Measurements from ENCODE around the gene TBC1D5. TPM values are rescaled to one million over a fixed set of nuclear protein-coding genes. Genes with fewer than 3 reads are reported as not detected.
A peak's percentile ranks its signal among the peaks of the same experiment; 100 is the strongest.

Gene TBC1D5
- total and polyA plus RNA-seq, 5 donors from 2014 or later = 27.6 to 61.6 (median 36.4) TPM

DNA sequence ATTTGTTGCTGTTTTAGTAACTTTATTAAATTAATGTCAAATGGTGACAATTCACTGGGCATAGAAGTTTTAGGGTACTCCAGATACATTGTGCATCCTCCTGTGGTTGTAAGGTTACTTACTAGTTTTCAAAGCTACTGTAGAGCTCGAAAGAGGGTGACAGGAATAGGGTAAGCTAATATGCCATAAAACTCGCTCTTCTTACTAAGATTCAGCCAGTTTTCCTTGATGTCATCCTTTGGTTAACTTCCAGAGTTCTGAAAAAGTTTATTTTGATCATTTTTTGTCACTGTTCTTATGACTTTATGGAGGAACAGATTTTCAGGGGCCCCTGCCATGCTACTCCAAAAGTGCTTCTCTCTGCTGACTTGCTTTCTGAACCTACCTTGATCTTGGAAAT, 522.8 kb downstream of the TBC1D5 start:
- H3K4me1 ChIP-seq (ENCODE audit: control insufficient read depth, insufficient read depth, low read length, poor library complexity, severe bottlenecking) = no peaks in the 10 kb centered on the region
- H3K27ac ChIP-seq (ENCODE audit: insufficient read depth, low read length, poor library complexity, severe bottlenecking) = no peak overlapping the region
- H3K4me3 ChIP-seq (ENCODE audit: low read depth, low read length) = no peak overlapping the region
- Mint-ChIP-seq H3K36me3 (peaks cover 16% of the 10 kb centered on the region), H3K27ac (no peak overlapping the region), H3K4me1 (peaks cover 0 to 5% (median 0%) of the 10 kb centered on the region in 4 donors), H3K4me3 (no peak overlapping the region), H3K9me3 (peaks cover 0 to 7% (median 0%) of the 10 kb centered on the region in 7 donors), H3K27me3 (no peaks in the 10 kb centered on the region)
- no peaks in the 10 kb centered on the region for H3K27me3 ChIP-seq (ENCODE audit: control insufficient read depth, insufficient read depth, low read length)
- H3K9me3 ChIP-seq (ENCODE audit: control insufficient read depth in 2 of 2, low read length in 2 of 2) = no peaks in the 10 kb centered on the region
- H3K36me3 ChIP-seq (ENCODE audit: control insufficient read depth, insufficient read depth, low read length) = no peaks in the 10 kb centered on the region
- DNase-seq = no peak
- no peak for ATAC-seq (ENCODE audit: low read depth in 2 of 2)

DNA sequence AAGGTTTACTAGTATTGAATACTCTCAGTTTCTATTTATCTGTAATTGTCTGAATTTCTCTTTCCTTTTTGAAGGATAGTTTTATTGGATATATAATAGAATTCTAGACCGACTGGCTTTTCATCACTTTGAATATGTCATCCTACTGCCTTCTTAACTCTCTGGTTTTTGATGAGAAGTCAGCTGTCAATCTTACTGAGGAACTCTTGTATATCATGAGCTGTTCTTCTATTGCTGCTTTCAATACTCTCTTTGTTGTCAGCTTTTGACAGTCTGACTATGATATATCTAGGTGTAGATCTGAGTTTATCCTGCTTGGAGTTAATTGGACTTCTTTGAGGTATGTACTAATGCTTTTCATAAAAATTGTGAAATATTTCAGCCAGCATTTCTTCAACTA, 523.8 kb downstream of the TBC1D5 start:
- H3K36me3 ChIP-seq (ENCODE audit: control insufficient read depth, insufficient read depth, low read length) = no peaks in the 10 kb centered on the region
- ATAC-seq (ENCODE audit: low read depth in 2 of 2) (no peak), DNase-seq (no peak)
- H3K27me3 ChIP-seq (ENCODE audit: control insufficient read depth, insufficient read depth, low read length) = no peaks in the 10 kb centered on the region
- no peak overlapping the region for H3K27ac ChIP-seq (ENCODE audit: insufficient read depth, low read length, poor library complexity, severe bottlenecking)
- H3K4me3 Mint-ChIP-seq = no peak overlapping the region
- peaks cover 0 to 5% (median 0%) of the 10 kb centered on the region in 4 donors for H3K4me1 Mint-ChIP-seq
- H3K27ac Mint-ChIP-seq = no peak overlapping the region
- no peaks in the 10 kb centered on the region for H3K9me3 ChIP-seq (ENCODE audit: control insufficient read depth in 2 of 2, low read length in 2 of 2)
- peaks cover 21% of the 10 kb centered on the region for H3K36me3 Mint-ChIP-seq
- H3K4me3 ChIP-seq (ENCODE audit: low read depth, low read length) = no peak overlapping the region
- H3K4me1 ChIP-seq (ENCODE audit: control insufficient read depth, insufficient read depth, low read length, poor library complexity, severe bottlenecking) = no peaks in the 10 kb centered on the region
- peaks cover 0 to 7% (median 0%) of the 10 kb centered on the region in 7 donors for H3K9me3 Mint-ChIP-seq
- H3K27me3 Mint-ChIP-seq = no peaks in the 10 kb centered on the region

DNA sequence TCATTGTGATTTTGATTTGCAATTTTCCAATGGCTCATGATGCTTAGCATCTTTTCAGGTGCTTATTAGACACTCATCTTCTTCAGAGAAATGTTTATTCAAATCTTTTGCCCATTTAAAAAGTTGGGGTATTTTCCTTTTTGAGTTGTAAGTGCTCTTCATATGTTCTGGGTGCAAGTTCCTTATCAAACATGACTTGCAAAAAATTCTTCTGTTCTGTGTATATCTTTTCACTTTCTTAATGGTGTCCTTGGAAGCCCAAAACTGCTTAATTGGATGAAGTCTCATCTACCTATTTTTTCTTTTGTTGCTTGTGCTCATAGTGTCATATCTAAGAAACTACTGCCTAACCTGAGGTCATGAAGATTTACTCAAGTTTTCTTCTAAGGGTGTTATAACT, 524.8 kb downstream of the TBC1D5 start:
- H3K36me3 Mint-ChIP-seq = peaks cover 19% of the 10 kb centered on the region
- Histone ChIP-seq H3K4me3 (ENCODE audit: low read depth, low read length) (no peak overlapping the region), H3K9me3 (ENCODE audit: control insufficient read depth in 2 of 2, low read length in 2 of 2) (no peaks in the 10 kb centered on the region), H3K27ac (ENCODE audit: insufficient read depth, low read length, poor library complexity, severe bottlenecking) (no peak overlapping the region), H3K4me1 (ENCODE audit: control insufficient read depth, insufficient read depth, low read length, poor library complexity, severe bottlenecking) (no peaks in the 10 kb centered on the region), H3K36me3 (ENCODE audit: control insufficient read depth, insufficient read depth, low read length) (peaks cover 6% of the 10 kb centered on the region), H3K27me3 (ENCODE audit: control insufficient read depth, insufficient read depth, low read length) (no peaks in the 10 kb centered on the region)
- ATAC-seq (ENCODE audit: low read depth in 2 of 2) (no peak), DNase-seq (no peak)
- H3K9me3 Mint-ChIP-seq = peaks cover 0 to 7% (median 0%) of the 10 kb centered on the region in 7 donors
- no peak overlapping the region for H3K4me3 Mint-ChIP-seq
- peak overlapping the region in 1 of 3 donors; percentile 7 for H3K27ac Mint-ChIP-seq
- peaks cover 0 to 5% (median 0%) of the 10 kb centered on the region in 4 donors for H3K4me1 Mint-ChIP-seq
- H3K27me3 Mint-ChIP-seq = no peaks in the 10 kb centered on the region

DNA sequence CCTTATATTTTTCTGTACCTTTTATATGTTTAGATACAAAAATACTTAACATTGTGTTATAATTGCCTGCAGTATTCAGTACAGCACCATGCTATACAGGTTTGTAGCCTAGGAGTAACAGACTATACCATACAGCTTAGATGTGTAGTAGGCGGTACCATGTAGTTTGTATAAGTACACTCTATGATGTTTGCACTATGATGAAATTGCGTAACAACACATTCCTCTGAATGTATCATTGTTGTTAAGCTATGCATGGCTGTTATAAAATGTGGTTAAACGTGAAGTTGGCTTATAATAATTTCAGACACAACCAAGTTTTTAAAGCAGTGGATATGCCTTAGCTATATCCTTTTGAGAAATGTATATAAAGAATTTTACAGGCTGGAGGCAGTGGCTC, 529.3 kb downstream of the TBC1D5 start:
- no peak overlapping the region for H3K4me3 Mint-ChIP-seq
- no peaks in the 10 kb centered on the region for H3K4me1 Mint-ChIP-seq
- Histone ChIP-seq H3K9me3 (ENCODE audit: control insufficient read depth in 2 of 2, low read length in 2 of 2) (no peaks in the 10 kb centered on the region), H3K4me1 (ENCODE audit: control insufficient read depth, insufficient read depth, low read length, poor library complexity, severe bottlenecking) (no peaks in the 10 kb centered on the region), H3K27ac (ENCODE audit: insufficient read depth, low read length, poor library complexity, severe bottlenecking) (no peak overlapping the region), H3K27me3 (ENCODE audit: control insufficient read depth, insufficient read depth, low read length) (no peaks in the 10 kb centered on the region), H3K36me3 (ENCODE audit: control insufficient read depth, insufficient read depth, low read length) (peaks cover 6% of the 10 kb centered on the region), H3K4me3 (ENCODE audit: low read depth, low read length) (no peak overlapping the region)
- H3K27ac Mint-ChIP-seq = peak overlapping the region in 1 of 3 donors; percentile 6
- DNase-seq (no peak), ATAC-seq (ENCODE audit: low read depth in 2 of 2) (no peak)
- H3K9me3 Mint-ChIP-seq = peaks cover 0 to 4% (median 0%) of the 10 kb centered on the region in 7 donors
- H3K27me3 Mint-ChIP-seq = no peaks in the 10 kb centered on the region
- peaks cover 19% of the 10 kb centered on the region for H3K36me3 Mint-ChIP-seq

DNA sequence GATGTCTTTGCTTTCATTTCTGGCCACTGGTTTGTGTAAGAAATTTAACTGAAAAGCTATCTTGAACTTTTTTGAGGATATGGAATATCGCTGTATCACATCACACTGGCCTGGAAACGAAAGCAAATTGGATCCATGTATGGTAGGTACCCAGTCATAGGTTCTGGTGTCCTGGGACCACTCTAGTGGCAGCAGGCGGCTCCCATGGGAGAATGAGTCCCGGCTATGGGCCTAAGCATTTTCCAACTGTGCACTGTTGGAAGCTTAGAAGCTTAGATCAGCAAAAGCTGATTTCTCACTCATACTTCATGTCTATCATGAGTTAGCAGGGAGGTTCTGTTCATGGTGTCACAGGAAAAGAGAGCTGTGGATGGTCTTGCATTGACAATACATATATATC, 534.5 kb downstream of the TBC1D5 start:
- Mint-ChIP-seq H3K27ac (no peak overlapping the region), H3K9me3 (peaks cover 0 to 14% (median 3%) of the 10 kb centered on the region in 7 donors), H3K4me1 (peaks cover 0 to 4% (median under 1%) of the 10 kb centered on the region in 4 donors), H3K4me3 (no peak overlapping the region), H3K27me3 (no peaks in the 10 kb centered on the region), H3K36me3 (peaks cover 37% of the 10 kb centered on the region)
- Histone ChIP-seq H3K4me1 (ENCODE audit: control insufficient read depth, insufficient read depth, low read length, poor library complexity, severe bottlenecking) (no peaks in the 10 kb centered on the region), H3K27me3 (ENCODE audit: control insufficient read depth, insufficient read depth, low read length) (no peaks in the 10 kb centered on the region), H3K9me3 (ENCODE audit: control insufficient read depth in 2 of 2, low read length in 2 of 2) (peaks cover 0 to 3% of the 10 kb centered on the region in 2 experiments), H3K27ac (ENCODE audit: insufficient read depth, low read length, poor library complexity, severe bottlenecking) (no peak overlapping the region), H3K4me3 (ENCODE audit: low read depth, low read length) (no peak overlapping the region), H3K36me3 (ENCODE audit: control insufficient read depth, insufficient read depth, low read length) (peaks cover 10% of the 10 kb centered on the region)
- ATAC-seq (ENCODE audit: low read depth in 2 of 2) (no peak), DNase-seq (no peak)

DNA sequence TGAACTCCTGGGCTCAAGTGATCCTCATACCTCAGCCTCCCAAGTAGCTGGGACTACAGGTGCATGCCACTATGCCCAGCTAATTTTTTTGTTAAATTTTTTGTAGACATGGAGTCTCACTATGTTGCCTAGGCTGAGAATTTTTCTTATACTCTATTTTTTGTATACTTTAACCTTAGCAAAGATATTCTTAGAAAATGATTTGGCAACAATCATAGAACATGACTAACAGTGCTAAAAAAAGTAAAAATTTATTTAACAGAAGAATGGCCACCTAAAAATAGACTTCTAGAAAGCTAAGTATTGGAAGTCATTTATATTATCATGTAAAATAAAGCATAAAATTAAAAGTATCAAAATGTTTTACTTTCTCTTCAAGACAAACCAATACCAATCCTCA, 535.4 kb downstream of the TBC1D5 start:
- ATAC-seq (ENCODE audit: low read depth in 2 of 2) = no peak
- no peaks in the 10 kb centered on the region for H3K27me3 ChIP-seq (ENCODE audit: control insufficient read depth, insufficient read depth, low read length)

DNA sequence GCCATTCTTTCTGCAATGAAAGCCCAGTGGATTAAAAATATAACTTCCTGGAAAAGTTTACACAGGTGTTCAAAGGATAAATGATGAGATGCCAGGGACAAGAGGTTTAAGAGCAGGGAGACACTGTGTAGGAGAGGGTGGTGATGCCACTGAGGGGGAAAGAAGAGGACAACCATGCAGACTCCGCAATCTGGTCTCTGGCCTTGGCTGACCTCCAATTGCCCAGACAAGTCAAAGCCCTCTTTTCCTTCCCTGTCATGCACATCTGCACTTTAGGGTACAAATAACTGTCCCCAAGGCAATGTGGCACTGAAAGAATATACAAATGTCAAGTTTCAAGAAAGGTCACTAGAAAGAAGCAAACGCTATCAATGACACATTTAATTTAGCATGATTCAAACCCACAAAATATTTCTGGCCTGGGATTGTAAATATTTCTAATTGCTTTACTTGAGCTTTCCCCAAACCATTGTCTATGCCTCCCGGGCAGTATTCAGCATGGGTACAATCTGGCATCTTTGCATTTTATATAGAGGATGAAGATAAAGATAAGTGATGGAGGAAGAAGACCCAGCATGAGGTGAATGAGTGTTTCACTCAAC, 538.3 kb downstream of the TBC1D5 start:
- peak overlapping the region in 1 of 3 donors; percentile 22 for H3K27ac Mint-ChIP-seq
- H3K9me3 Mint-ChIP-seq = peaks cover 0 to 24% (median 11%) of the 10 kb centered on the region in 7 donors
- peaks cover 0 to 4% (median under 1%) of the 10 kb centered on the region in 4 donors for H3K4me1 Mint-ChIP-seq
- no peaks in the 10 kb centered on the region for H3K27me3 Mint-ChIP-seq
- Histone ChIP-seq H3K4me1 (ENCODE audit: control insufficient read depth, insufficient read depth, low read length, poor library complexity, severe bottlenecking) (no peaks in the 10 kb centered on the region), H3K27me3 (ENCODE audit: control insufficient read depth, insufficient read depth, low read length) (no peaks in the 10 kb centered on the region), H3K27ac (ENCODE audit: insufficient read depth, low read length, poor library complexity, severe bottlenecking) (no peak overlapping the region), H3K4me3 (ENCODE audit: low read depth, low read length) (no peak overlapping the region), H3K36me3 (ENCODE audit: control insufficient read depth, insufficient read depth, low read length) (peaks cover 23% of the 10 kb centered on the region), H3K9me3 (ENCODE audit: control insufficient read depth in 2 of 2, low read length in 2 of 2) (peaks cover 3 to 14% of the 10 kb centered on the region in 2 experiments)
- no peak for ATAC-seq (ENCODE audit: low read depth in 2 of 2)
- DNase-seq = no peak
- H3K4me3 Mint-ChIP-seq = no peak overlapping the region
- peaks cover 54% of the 10 kb centered on the region for H3K36me3 Mint-ChIP-seq

More for the DNA sequence above, 535.4 kb downstream of the TBC1D5 start:
- H3K27ac Mint-ChIP-seq = no peak overlapping the region
- H3K36me3 Mint-ChIP-seq = peaks cover 44% of the 10 kb centered on the region
- peaks cover 0 to 4% (median under 1%) of the 10 kb centered on the region in 4 donors for H3K4me1 Mint-ChIP-seq
- Histone ChIP-seq H3K36me3 (ENCODE audit: control insufficient read depth, insufficient read depth, low read length) (peaks cover 16% of the 10 kb centered on the region), H3K4me3 (ENCODE audit: low read depth, low read length) (no peak overlapping the region), H3K9me3 (ENCODE audit: control insufficient read depth in 2 of 2, low read length in 2 of 2) (peaks cover 3 to 13% of the 10 kb centered on the region in 2 experiments), H3K4me1 (ENCODE audit: control insufficient read depth, insufficient read depth, low read length, poor library complexity, severe bottlenecking) (no peaks in the 10 kb centered on the region), H3K27ac (ENCODE audit: insufficient read depth, low read length, poor library complexity, severe bottlenecking) (no peak overlapping the region)
- H3K27me3 Mint-ChIP-seq = no peaks in the 10 kb centered on the region
- H3K4me3 Mint-ChIP-seq = no peak overlapping the region
- peaks cover 0 to 20% (median 8%) of the 10 kb centered on the region in 7 donors for H3K9me3 Mint-ChIP-seq
- DNase-seq = no peak

DNA sequence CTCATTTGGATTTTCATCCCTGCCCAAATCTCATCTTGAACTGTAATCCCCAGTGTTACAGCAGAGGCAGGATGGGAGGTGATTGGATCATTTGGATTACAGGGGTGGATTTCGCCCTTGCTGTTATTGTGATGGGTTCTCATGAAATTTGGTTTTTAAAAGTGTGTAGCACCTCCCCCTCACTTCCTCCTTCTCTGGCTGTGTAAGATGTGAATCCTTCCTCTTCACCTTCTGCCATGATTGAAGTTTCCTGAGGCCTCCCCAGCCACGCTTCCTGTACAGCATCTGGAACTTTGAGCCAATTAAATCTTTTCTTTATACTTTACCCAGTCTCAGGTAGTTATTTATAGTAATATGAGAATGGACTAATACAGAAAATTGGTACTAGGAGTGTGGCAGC, 540.9 kb downstream of the TBC1D5 start:
- H3K4me1 Mint-ChIP-seq = peaks cover 0 to 4% (median 0%) of the 10 kb centered on the region in 4 donors
- DNase-seq (no peak), ATAC-seq (ENCODE audit: low read depth in 2 of 2) (no peak)
- no peak overlapping the region for H3K4me3 ChIP-seq (ENCODE audit: low read depth, low read length)
- H3K27ac ChIP-seq (ENCODE audit: insufficient read depth, low read length, poor library complexity, severe bottlenecking) = no peak overlapping the region
- peaks cover 3 to 14% of the 10 kb centered on the region in 2 experiments for H3K9me3 ChIP-seq (ENCODE audit: control insufficient read depth in 2 of 2, low read length in 2 of 2)
- peaks cover 49% of the 10 kb centered on the region for H3K36me3 Mint-ChIP-seq
- no peaks in the 10 kb centered on the region for H3K27me3 Mint-ChIP-seq
- peaks cover 23% of the 10 kb centered on the region for H3K36me3 ChIP-seq (ENCODE audit: control insufficient read depth, insufficient read depth, low read length)
- no peak overlapping the region for H3K4me3 Mint-ChIP-seq
- peaks cover 0 to 24% (median 9%) of the 10 kb centered on the region in 7 donors for H3K9me3 Mint-ChIP-seq
- H3K4me1 ChIP-seq (ENCODE audit: control insufficient read depth, insufficient read depth, low read length, poor library complexity, severe bottlenecking) = no peaks in the 10 kb centered on the region
- no peaks in the 10 kb centered on the region for H3K27me3 ChIP-seq (ENCODE audit: control insufficient read depth, insufficient read depth, low read length)
- peak overlapping the region in 1 of 3 donors; percentile 66 for H3K27ac Mint-ChIP-seq

Measured in CD4-positive, CD25-positive, alpha-beta regulatory T cell (primary cell).